Hepatocyte (in vitro differentiated cells): ENCODE measurements around the gene PCSK6. TPM values are rescaled to one million over a fixed set of nuclear protein-coding genes. Genes with fewer than 3 reads are reported as not detected.

ENCODE experiments used
- DNase-seq: peaks from one replicate; pipeline ENCODE4 v3.0.0-alpha.2; 2016; ENCODE audit warnings: low spot score
- H2AFZ ChIP-seq: fragments of 200-600 bp; sonication (generic); 2 replicates; pipeline ENCODE4 v1.6.0; 2016; ENCODE audit warnings: antibody characterized with exemption, mild to moderate bottlenecking
- H3K27ac ChIP-seq: fragments of 200-600 bp; sonication (generic); 2 replicates; pipeline ENCODE4 v1.5.1; 2016; ENCODE audit warnings: mild to moderate bottlenecking
- H3K27me3 ChIP-seq: fragments of 200-600 bp; sonication (generic); 2 replicates; pipeline ENCODE4 v1.6.1; 2016
- H3K36me3 ChIP-seq: fragments of 200-600 bp; sonication (generic); replicated peaks from 2 replicates; pipeline ENCODE4 v1.5.1; 2016; ENCODE audit warnings: low read depth; ENCODE audit not compliant: insufficient read depth
- H3K4me1 ChIP-seq: fragments of 200-600 bp; sonication (generic); 2 replicates; pipeline ENCODE4 v1.5.1; 2016; ENCODE audit warnings: mild to moderate bottlenecking, moderate library complexity; ENCODE audit not compliant: insufficient read depth
- H3K4me2 ChIP-seq: fragments of 200-600 bp; sonication (generic); 2 replicates; pipeline ENCODE4 v1.6.0; 2016
- H3K4me3 ChIP-seq: fragments of 200-600 bp; sonication (generic); 2 replicates; pipeline ENCODE4 v1.5.1; 2016; ENCODE audit warnings: mild to moderate bottlenecking
- H3K79me2 ChIP-seq: fragments of 200-600 bp; sonication (generic); 2 replicates; pipeline ENCODE4 v1.6.0; 2017; ENCODE audit warnings: mild to moderate bottlenecking
- H3K9me2 ChIP-seq: fragments of 200-600 bp; sonication (generic); replicated peaks from 2 replicates; pipeline ENCODE4 v1.6.0; 2017; ENCODE audit warnings: mild to moderate bottlenecking; ENCODE audit not compliant: insufficient read depth
- H3K9me3 ChIP-seq: fragments of 200-600 bp; sonication (generic); 2 replicates; pipeline ENCODE4 v1.5.1; 2016; ENCODE audit warnings: low read depth, mild to moderate bottlenecking
- H4K20me1 ChIP-seq: fragments of 200-600 bp; sonication (generic); 2 replicates; pipeline ENCODE4 v1.6.0; 2016; ENCODE audit warnings: mild to moderate bottlenecking; ENCODE audit not compliant: insufficient read depth, poor library complexity, severe bottlenecking
- EZH2 ChIP-seq: fragments of 200-600 bp; sonication (generic); IDR thresholded peaks from 2 replicates; pipeline ENCODE4 v1.6.1; 2016; ENCODE audit warnings: antibody characterized with exemption, mild to moderate bottlenecking, borderline replicate concordance
- EZH2phosphoT487 ChIP-seq: fragments of 200-600 bp; sonication (generic); IDR thresholded peaks from one replicate; pipeline ENCODE4 v1.6.1; 2018; ENCODE audit warnings: antibody characterized with exemption, mild to moderate bottlenecking, low read depth, moderate library complexity; ENCODE audit not compliant: unreplicated experiment, severe bottlenecking
- WGBS: methylation state at CpG from one replicate; pipeline ENCODE4 v1.1.6; 2016; ENCODE audit warnings: low lambda C conversion rate; ENCODE audit errors: missing lambda C conversion rate; 5-methylcytosine and 5-hydroxymethylcytosine counted together
- polyA plus RNA-seq: library from polyadenylated mRNA; unstranded; fragments of >200 nt; fragmentation: Nextera tagmentation; extraction: Ambion mirVana; gene quantifications from 2 replicates; pipeline ENCODE4 v1.2.1, GENCODE V29; 2016
- total RNA-seq: library from RNA; depleted of rRNA; stranded (reverse); fragments of >200 nt; gene quantifications from 2 replicates; pipeline ENCODE4 v1.2.3, GENCODE V29; 2014
- TF ChIP-seq, protein P1 (sequence below): fragments of 200-600 bp; sonication (generic); IDR thresholded peaks from 2 replicates; pipeline ENCODE4 v1.5.1; 2016; ENCODE audit warnings: antibody characterized with exemption, mild to moderate bottlenecking; ENCODE audit not compliant: poor library complexity

PCSK6 gene
- total and polyA plus RNA-seq, 2 experiments from 2014 or later: 31.7 to 40.5 TPM

DNA sequence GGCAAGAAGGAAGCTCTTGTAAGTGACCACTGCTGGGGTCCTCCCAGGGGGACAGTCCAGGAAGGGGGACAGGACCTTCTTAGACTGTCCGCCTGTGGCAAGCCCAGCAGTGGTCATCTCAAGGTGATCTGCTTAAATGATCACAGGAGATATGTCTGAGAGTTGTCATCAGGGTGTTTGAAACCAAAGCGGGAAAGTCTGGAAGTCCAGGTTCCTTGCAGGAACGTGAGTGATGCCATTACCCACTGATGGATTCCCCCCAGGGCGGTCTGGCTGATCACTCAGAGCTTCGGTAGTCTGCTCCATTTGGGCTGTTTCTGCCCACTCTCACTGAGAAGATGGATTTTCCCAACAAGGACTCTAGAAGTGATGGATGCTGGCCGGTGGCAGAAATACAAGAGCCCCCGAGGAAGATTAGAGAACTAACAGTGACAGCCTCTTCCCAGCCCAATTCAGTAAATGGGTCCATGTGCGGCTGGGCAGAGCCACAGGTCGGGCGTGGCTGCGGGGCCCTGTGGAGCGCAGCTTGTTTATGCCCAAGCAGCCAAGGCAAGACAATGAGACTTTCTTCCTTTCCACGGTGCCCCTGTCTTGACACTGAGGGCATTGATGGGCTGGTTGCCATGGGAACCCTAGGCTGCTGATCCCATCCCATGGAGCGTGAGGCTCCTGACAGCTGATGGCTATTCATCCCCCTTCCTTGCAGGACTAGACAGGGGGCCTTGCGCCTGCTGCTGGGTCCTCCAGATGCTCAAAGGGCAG is 9.5 kb downstream of the PCSK6 start:
- Histone ChIP-seq H2AFZ (no peak overlapping the region), H3K4me3 (no peak overlapping the region), H3K79me2 (peaks cover 6% of the 10 kb centered on the region), H3K9me3 (no peaks in the 10 kb centered on the region), H3K36me3 (no peaks in the 10 kb centered on the region), H3K4me2 (no peak overlapping the region), H4K20me1 (no peaks in the 10 kb centered on the region), H3K27ac (no peak overlapping the region), H3K4me1 (peaks cover 27% of the 10 kb centered on the region), H3K27me3 (no peaks in the 10 kb centered on the region), H3K9me2 (no peaks in the 10 kb centered on the region)
- TF ChIP-seq EZH2: no peak
- TF ChIP-seq EZH2phosphoT487: no peak
- TF ChIP-seq, protein P1, sequence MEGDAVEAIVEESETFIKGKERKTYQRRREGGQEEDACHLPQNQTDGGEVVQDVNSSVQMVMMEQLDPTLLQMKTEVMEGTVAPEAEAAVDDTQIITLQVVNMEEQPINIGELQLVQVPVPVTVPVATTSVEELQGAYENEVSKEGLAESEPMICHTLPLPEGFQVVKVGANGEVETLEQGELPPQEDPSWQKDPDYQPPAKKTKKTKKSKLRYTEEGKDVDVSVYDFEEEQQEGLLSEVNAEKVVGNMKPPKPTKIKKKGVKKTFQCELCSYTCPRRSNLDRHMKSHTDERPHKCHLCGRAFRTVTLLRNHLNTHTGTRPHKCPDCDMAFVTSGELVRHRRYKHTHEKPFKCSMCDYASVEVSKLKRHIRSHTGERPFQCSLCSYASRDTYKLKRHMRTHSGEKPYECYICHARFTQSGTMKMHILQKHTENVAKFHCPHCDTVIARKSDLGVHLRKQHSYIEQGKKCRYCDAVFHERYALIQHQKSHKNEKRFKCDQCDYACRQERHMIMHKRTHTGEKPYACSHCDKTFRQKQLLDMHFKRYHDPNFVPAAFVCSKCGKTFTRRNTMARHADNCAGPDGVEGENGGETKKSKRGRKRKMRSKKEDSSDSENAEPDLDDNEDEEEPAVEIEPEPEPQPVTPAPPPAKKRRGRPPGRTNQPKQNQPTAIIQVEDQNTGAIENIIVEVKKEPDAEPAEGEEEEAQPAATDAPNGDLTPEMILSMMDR: no peak
- WGBS: 90% methylated on average over 15 of the region's 15 CpGs
- DNase-seq: no peak

DNA sequence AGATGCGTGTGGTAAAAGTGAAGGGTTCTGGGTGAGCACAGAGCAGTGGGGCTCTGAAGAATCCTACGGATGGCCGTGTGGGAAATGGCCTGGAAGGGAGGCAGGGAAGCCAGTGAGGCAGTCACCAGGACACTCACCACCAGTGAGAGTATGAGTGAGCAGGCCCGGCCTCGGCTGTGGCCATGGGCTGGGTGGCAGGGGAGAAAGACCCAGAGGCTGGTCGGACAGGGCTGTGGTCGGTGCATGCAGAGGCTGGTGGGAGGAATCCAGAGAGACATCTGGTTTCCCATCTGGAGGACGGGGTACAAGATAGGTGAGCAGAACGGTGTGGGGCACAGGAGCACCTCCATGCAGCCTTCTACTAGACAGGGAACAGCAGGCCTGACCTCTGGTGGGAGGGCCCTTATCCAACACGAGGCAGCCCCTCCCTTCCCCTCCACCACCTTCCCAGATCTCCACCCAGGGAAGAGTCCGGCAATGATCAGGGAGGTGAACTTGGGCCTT is 10.1 kb downstream of the PCSK6 start:
- no peak overlapping the region for H3K4me3 ChIP-seq
- no peaks in the 10 kb centered on the region for H3K27me3 ChIP-seq
- no peak overlapping the region for H2AFZ ChIP-seq
- no peak overlapping the region for H3K4me2 ChIP-seq
- H3K4me1 ChIP-seq: peaks cover 27% of the 10 kb centered on the region
- no peak for DNase-seq
- no peaks in the 10 kb centered on the region for H3K9me3 ChIP-seq
- no peak overlapping the region for H3K27ac ChIP-seq
- TF ChIP-seq, protein P1: no peak
- TF ChIP-seq EZH2: no peak
- TF ChIP-seq EZH2phosphoT487: no peak
- H3K9me2 ChIP-seq: no peaks in the 10 kb centered on the region
- H4K20me1 ChIP-seq: no peaks in the 10 kb centered on the region
- peaks cover 6% of the 10 kb centered on the region for H3K79me2 ChIP-seq
- WGBS: 89% methylated on average over 11 of the region's 11 CpGs
- no peaks in the 10 kb centered on the region for H3K36me3 ChIP-seq

DNA sequence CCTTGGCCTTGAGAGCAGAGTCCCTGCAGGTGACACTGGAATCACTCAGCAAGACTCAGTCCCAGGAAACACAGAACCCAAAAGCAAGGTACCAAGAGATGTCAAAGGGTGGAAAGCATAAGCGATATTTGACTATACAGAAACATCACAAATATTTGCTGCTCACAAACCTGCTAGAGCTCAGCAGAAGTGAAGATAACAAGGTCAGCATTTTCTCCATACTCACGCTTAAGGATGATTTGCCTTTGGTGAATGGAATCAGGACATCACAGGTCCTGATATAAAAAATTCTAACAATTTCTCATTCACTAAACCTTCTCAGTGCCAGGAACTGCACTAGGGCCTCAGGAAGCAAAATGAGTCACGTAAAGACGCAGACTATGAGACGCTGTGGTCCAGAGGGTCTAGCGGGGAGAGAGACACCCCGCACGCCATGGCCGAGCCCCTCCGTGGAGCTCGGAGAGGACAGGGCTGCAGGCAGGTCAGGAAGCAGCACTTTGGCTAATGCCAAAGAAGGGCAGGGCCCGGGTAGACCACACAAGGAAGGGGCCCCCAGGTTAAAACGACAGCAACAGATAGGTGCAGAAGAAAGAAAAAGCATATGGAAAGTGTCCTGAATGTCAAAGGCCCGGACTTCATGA is 10.7 kb downstream of the PCSK6 start:
- peak overlapping the region; percentile 75 for H3K27ac ChIP-seq
- WGBS: 85% methylated on average over 14 of the region's 14 CpGs
- no peak for DNase-seq
- H3K36me3 ChIP-seq: no peaks in the 10 kb centered on the region
- no peaks in the 10 kb centered on the region for H3K9me2 ChIP-seq
- no peak for TF ChIP-seq EZH2phosphoT487
- TF ChIP-seq, protein P1: no peak
- no peak for TF ChIP-seq EZH2
- no peak overlapping the region for H2AFZ ChIP-seq
- no peaks in the 10 kb centered on the region for H3K27me3 ChIP-seq
- no peak overlapping the region for H3K4me2 ChIP-seq
- no peak overlapping the region for H3K4me3 ChIP-seq
- no peaks in the 10 kb centered on the region for H3K9me3 ChIP-seq
- H3K79me2 ChIP-seq: peaks cover 6% of the 10 kb centered on the region
- H4K20me1 ChIP-seq: no peaks in the 10 kb centered on the region
- peaks cover 27% of the 10 kb centered on the region for H3K4me1 ChIP-seq
